Muscle of leg (tissue), 11 donors: ENCODE data around the gene TGFB2. TPM values are rescaled to one million over a fixed set of nuclear protein-coding genes. Genes with fewer than 3 reads are reported as not detected.
"Not testable (repeated sequence)": the region's sequence is repeated elsewhere in the genome, so short reads cannot be mapped to it uniquely, and the experiment has no call there.

Experiments used
- DNase-seq: peaks from one replicate; pipeline ENCODE4 v3.0.0; 2013
- H3K27ac ChIP-seq: one replicate; pipeline ENCODE4 v1.5.1; 2013; ENCODE audit warnings: mild to moderate bottlenecking, low read length, control low read depth
- H3K27me3 ChIP-seq: one replicate; pipeline ENCODE4 v1.6.1; 2013; ENCODE audit warnings: low read length; ENCODE audit not compliant: control insufficient read depth, insufficient read depth
- H3K36me3 ChIP-seq: one replicate; pipeline ENCODE4 v1.6.1; 2013; ENCODE audit warnings: low read length; ENCODE audit not compliant: control insufficient read depth, insufficient read depth
- H3K4me1 ChIP-seq: one replicate; pipeline ENCODE4 v1.6.1; 2013; ENCODE audit warnings: low read length; ENCODE audit not compliant: control insufficient read depth, insufficient read depth
- H3K4me3 ChIP-seq: one replicate; pipeline ENCODE4 v1.5.1; 2013; ENCODE audit warnings: low read length, control low read depth
- H3K9me3 ChIP-seq: replicated peaks from 2 replicates; pipeline ENCODE4 v1.6.1; 2013; ENCODE audit warnings: low read depth, low read length; ENCODE audit not compliant: control insufficient read depth
- WGBS: methylation state at CpG from one replicate; pipeline ENCODE4 v1.1.5; 2013; ENCODE audit warnings: missing lambda C conversion rate; ENCODE audit not compliant: insufficient coverage; 5-methylcytosine and 5-hydroxymethylcytosine counted together
- polyA plus RNA-seq, 8 donors: library from polyadenylated mRNA; unstranded; fragments of 120-200 nt; gene quantifications; one replicate each; pipeline versions ENCODE4 v1.2.1 to v1.2.3, GENCODE V29; 2013; ENCODE audit warnings: inconsistent platforms in 1 of 8, low replicate concordance in 1 of 8; ENCODE audit not compliant: insufficient read length in 8 of 8, insufficient read depth in 1 of 8
- total RNA-seq: library from RNA; stranded (reverse); fragments of 120-200 nt; gene quantifications from one replicate; pipeline ENCODE4 v1.2.4, GENCODE V29; 2013

The TGFB2 gene
- total and polyA plus RNA-seq, 9 donors, result 37.2 to 69.2 (median 50.7) TPM

GRCh38 chr1:218303176-218303879 is 41.8 kb upstream of the TGFB2 start:
- H3K9me3 ChIP-seq, result no peaks in the 10 kb centered on the region
- no peak overlapping the region for H3K4me3 ChIP-seq
- no peaks in the 10 kb centered on the region for H3K27me3 ChIP-seq
- H3K27ac ChIP-seq, result no peak overlapping the region
- no peaks in the 10 kb centered on the region for H3K4me1 ChIP-seq
- no peak for DNase-seq
- H3K36me3 ChIP-seq, result peaks cover 11% of the 10 kb centered on the region

GRCh38 chr1:218304281-218305039 is 40.7 kb upstream of the TGFB2 start:
- no peaks in the 10 kb centered on the region for H3K9me3 ChIP-seq
- no peak overlapping the region for H3K4me3 ChIP-seq
- H3K4me1 ChIP-seq, result no peaks in the 10 kb centered on the region
- H3K36me3 ChIP-seq, result peaks cover 11% of the 10 kb centered on the region
- 36% methylated on average over 4 of the region's 8 CpGs for WGBS
- H3K27me3 ChIP-seq, result no peaks in the 10 kb centered on the region
- H3K27ac ChIP-seq, result no peak overlapping the region
- peak; percentile 56 for DNase-seq

DNA sequence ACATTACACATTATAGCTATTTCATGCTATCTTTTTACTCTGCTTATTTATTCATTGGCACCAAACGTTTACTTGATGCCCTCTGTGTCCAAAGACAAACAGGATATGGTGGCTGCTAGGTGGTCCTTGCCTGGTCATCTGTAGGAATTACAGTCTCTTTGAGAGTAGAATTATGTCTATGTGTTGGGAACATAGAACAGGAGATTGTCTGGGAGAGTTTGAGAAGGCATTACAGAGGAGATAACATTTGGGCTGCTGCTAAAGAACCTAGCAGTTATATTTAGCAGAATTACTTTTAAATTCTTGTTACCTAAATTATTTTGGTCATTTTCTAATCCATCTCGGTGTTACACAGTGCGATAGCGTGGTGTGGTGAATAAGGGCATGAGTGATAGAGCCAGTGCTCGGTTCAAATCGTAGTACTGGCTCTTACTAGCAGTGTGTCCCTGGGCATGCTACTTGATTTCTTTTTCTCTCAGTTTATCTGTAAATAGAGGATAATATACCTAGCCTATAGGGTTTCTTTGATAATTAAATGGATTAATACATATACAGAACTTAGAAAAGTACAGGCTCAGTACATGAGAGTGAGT is 39.6 kb upstream of the TGFB2 start:
- no peak for DNase-seq
- no peak overlapping the region for H3K4me3 ChIP-seq
- peaks cover 11% of the 10 kb centered on the region for H3K36me3 ChIP-seq
- H3K4me1 ChIP-seq, result no peaks in the 10 kb centered on the region
- H3K27me3 ChIP-seq, result no peaks in the 10 kb centered on the region
- no CpG with 5 or more reads among the region's 6 CpGs for WGBS
- no peaks in the 10 kb centered on the region for H3K9me3 ChIP-seq
- H3K27ac ChIP-seq, result no peak overlapping the region

GRCh38 chr1:218312509-218312908 is 32.6 kb upstream of the TGFB2 start:
- Histone ChIP-seq H3K27ac (no peak overlapping the region), H3K4me3 (no peak overlapping the region), H3K27me3 (no peaks in the 10 kb centered on the region), H3K9me3 (no peaks in the 10 kb centered on the region), H3K4me1 (no peaks in the 10 kb centered on the region), H3K36me3 (peaks cover 3% of the 10 kb centered on the region)
- no peak for DNase-seq
- WGBS, result 92% methylated on average over 2 of the region's 2 CpGs

DNA sequence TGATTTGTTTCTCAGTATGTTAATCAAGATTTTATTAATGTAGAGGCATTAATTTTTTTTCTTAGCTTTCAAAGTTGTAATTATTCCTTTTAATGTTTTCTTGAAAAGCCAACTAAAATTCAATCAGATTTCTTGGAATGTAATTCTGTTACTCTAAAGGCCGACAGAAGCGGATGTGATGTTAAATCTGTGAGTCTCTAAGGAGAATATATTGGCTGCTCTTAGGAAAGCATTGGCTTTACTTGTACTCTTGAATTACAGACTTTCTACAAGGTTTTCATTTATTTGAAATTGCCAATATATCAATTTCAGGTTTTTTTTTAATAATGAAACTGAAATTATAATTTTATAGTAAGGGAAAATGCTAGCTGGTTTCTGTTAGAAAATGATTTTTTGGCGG is 30.8 kb upstream of the TGFB2 start:
- Histone ChIP-seq H3K4me3 (no peak overlapping the region), H3K36me3 (peaks cover 1% of the 10 kb centered on the region), H3K4me1 (no peaks in the 10 kb centered on the region), H3K27ac (no peak overlapping the region), H3K9me3 (no peaks in the 10 kb centered on the region), H3K27me3 (no peaks in the 10 kb centered on the region)
- DNase-seq, result peak; percentile 77
- WGBS, result 100% methylated on average over 1 of the region's 3 CpGs

DNA sequence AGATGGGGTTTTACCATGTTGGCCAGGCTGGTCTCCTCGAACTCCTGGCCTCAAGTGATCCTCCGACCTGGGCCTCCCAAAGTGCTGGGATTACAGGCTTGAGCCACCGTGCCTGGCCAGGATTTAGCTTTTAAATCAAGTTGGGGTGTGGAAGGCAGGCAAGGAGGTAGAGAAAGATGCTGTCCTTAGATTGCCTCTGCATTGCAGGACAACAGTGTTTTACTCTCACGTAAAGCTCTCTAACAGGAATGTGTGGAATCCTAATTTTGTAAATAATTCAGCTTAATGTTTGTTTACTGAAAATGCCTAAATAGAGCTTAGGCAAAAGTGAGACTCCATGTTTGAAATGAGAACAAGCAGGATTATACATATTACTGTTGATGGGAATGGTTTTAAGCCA is 29.5 kb upstream of the TGFB2 start:
- Histone ChIP-seq H3K36me3 (peaks cover 3% of the 10 kb centered on the region), H3K27me3 (no peaks in the 10 kb centered on the region), H3K4me1 (no peaks in the 10 kb centered on the region), H3K4me3 (no peak overlapping the region), H3K9me3 (no peaks in the 10 kb centered on the region), H3K27ac (no peak overlapping the region)
- DNase-seq, result no peak
- WGBS, result 90% methylated on average over 3 of the region's 4 CpGs

DNA sequence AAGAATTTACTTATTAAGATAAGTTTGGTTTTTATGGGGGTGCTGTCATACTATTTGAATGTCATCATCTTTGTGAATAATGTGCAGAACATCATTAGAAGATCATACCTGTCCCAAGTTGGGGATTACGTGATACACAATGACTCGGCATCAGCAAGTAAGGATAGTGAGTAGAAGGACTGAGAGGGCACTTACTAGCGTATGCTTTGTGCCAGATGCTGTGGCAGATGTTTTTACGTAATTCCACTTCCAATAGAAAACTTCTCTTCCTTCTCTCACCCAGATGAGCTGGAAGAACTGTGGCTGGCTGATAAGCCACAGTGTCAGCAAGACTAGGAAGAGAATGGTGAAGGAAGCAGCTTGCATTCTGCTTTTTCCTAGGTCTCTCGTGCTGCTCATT is 28.1 kb upstream of the TGFB2 start:
- no peaks in the 10 kb centered on the region for H3K27me3 ChIP-seq
- DNase-seq, result no peak
- no peak overlapping the region for H3K27ac ChIP-seq
- no peaks in the 10 kb centered on the region for H3K9me3 ChIP-seq
- H3K4me3 ChIP-seq, result no peak overlapping the region
- no CpG with 5 or more reads among the region's 5 CpGs for WGBS
- H3K4me1 ChIP-seq, result no peaks in the 10 kb centered on the region
- H3K36me3 ChIP-seq, result peaks cover 3% of the 10 kb centered on the region

GRCh38 chr1:218320182-218320581 is 25.0 kb upstream of the TGFB2 start:
- not testable (repeated sequence) for H3K27ac ChIP-seq, H3K4me3 ChIP-seq, DNase-seq, H3K4me1 ChIP-seq, H3K9me3 ChIP-seq, H3K27me3 ChIP-seq
- no CpG with 5 or more reads among the region's 3 CpGs for WGBS
- peaks cover 22% of the 10 kb centered on the region for H3K36me3 ChIP-seq

DNA sequence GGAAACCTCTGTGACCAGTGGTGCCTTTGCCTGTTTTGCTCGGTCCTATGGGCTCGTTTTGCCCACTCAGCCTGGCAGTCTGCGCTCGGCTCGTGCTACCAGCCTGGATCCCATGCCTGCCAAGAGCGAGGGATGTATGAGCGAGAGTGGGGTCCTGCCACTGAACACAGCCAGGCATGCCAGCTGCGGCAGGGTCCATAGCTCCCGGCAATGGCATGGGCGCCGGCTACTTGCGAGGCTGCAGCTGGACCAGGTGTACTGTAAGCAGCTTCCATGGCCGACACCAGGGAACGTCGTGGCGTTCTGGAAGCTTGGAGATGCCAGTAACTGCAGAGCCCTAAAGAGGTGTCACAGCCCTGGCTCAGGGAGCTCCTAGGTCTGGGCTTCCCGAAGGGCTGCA is 22.4 kb upstream of the TGFB2 start:
- Histone ChIP-seq H3K9me3 (no peaks in the 10 kb centered on the region), H3K27ac (no peak overlapping the region), H3K27me3 (no peaks in the 10 kb centered on the region), H3K36me3 (peaks cover 22% of the 10 kb centered on the region), H3K4me1 (no peaks in the 10 kb centered on the region), H3K4me3 (no peak overlapping the region)
- DNase-seq, result no peak
- WGBS, result 95% methylated on average over 16 of the region's 17 CpGs

DNA sequence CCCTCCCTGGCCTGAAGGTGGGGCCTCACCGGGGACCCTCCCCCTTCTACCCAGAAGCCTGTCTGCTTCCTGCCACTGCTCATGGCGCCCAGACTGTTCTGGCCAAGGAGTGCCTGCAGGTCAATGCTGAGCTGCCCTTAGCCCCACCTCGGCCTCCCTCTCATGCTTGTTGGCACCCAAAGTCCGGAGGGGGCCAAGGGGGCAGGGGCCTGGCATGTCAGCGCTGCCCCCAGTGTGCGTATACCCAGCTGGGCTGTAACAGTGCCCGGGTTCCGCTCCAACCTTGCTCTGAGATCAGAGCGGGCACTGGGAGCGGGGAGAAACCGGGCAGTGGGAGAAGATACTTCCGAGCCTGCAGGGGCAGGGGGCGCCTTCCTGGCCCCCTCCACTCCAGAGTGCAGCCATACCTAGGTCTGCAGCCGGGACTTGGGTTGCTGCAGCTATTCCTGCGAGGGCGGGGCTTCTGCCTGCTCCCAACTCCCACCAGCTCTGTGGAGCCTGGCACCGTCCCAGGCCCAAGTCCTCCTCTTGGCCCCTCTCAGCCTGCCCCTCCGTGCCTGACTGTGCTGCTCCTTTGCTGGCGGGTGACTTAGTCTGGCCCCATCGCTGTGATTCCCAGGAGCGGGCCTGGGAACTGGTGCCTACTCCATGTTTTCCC is 21.4 kb upstream of the TGFB2 start:
- Histone ChIP-seq H3K9me3 (no peaks in the 10 kb centered on the region), H3K4me1 (no peaks in the 10 kb centered on the region), H3K27me3 (no peaks in the 10 kb centered on the region), H3K4me3 (no peak overlapping the region), H3K27ac (no peak overlapping the region), H3K36me3 (peaks cover 22% of the 10 kb centered on the region)
- DNase-seq, result no peak
- 96% methylated on average over 21 of the region's 21 CpGs for WGBS
